Amygdala (tissue), 56 donors: ENCODE results near the gene ADRA1B.
"Not testable (repeated sequence)": the region's sequence is repeated elsewhere in the genome, so short reads cannot be mapped to it uniquely, and the experiment has no call there.

Experiments
- DNase-seq, 56 donors: peaks; one replicate each; lab custom pipeline; 2025; lab: John Stamatoyannopoulos, UW

ADRA1B gene

DNA sequence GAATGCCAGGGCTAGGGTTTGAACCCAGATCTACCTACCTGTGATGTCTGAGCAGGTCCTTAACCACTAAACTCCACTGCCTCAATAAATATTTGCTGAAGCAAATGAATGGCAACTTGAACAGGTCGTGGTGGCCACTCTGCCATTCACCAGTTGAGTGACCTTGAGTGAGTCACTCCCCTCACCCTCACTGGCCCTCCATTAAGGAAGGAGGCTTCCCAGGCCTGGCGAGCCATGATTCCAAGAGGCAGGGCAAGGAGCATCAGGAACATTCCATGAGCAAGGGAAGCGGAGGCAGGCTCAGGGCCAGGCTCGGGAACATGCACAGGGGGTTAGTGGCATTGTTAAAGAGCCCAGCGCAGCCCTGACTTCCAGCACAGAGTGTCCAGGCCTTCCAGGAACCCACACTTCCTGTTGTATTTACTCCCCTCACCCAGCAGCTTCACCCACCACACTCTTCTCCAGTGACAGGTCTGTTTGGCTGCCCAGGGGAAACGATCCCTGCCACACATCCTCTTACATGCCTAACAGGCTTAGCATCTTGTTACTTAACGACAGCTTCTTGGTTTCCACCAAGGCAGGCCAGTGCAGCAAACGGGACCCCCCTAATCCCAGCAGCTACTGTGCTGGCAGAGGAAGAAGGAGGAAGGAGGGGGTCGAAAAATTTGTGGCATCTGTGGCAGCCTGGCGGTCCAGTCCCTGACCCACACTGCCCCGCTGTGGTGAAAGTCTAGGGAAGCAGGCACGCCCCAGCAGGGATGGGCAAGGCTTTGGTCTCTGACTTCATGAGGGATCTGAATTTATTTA is 49.0 kb downstream of the ADRA1B start:
- peak in 15 of 56 donors; percentile 2 to 36 (median 9) for DNase-seq

DNA sequence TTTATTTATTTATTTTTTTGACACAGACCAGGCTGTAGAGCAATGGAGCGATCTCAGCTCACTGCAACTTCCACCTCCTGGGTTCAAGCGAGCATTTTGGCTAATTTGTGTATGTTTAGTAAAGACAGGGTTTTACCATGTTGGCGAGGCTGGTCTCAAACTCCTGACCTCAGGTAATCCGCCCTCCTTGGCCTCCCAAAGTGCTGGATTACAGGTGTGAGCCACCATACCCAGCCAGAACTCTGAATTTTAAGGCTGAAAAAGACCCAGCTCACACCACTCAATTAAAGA is 49.5 kb downstream of the ADRA1B start:
- DNase-seq = not testable (repeated sequence)

DNA sequence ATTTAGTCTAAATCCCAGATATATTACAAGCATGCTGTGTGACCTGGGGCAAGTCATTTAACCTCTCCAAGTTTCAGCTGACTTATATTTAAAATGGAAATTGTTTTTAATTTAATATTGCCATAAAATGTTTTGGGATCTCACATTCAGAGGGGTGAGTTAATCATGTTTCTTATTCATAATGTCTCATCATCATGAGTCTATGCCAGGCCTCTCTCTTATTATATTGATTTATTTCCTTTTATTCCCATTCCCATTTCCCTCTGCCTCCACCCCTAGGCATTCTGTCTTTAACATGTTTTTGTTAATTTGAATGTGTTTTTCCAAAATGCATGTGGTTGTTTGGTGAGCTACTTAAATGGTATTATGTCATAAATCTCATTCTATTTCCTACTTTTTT is 53.7 kb downstream of the ADRA1B start:
- no peak for DNase-seq

DNA sequence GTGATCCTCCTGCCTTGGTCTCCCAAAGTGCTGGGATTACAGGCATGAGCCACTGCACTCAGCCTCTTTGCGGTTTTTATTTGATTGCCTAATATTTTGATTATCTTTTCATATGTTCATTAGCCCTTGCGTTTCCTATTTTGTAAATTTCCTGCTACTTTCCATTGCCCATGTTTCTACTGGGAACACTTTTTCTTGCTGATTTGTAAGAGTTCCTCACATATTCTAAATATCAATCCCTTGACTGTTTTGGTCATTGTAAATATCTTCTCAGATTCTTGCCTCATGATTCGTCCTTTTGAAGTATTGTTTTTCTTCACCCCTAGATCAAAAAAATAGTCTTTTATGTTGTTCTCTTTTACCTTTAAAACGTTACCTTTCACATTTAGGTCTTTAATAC is 54.8 kb downstream of the ADRA1B start:
- no peak for DNase-seq

DNA sequence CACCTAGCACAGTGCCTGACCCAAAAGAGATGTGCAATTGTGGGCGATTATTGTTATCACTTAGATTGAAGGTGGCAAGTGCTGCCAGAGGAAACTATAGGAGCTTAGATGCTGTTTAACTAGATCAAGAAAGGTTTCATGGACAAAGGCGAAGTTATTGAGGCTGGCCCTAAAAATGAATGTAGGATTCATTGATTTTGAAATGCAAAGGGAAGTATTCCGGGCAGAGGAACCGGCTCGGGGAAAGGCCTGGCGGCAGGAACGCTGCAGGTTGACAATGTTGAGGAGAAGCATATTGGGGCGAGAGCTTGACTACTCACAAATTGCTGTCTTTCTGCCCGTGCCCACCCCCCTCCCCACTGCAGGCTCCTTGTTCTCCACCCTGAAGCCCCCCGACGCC is 55.2 kb downstream of the ADRA1B start:
- DNase-seq = no peak

DNA sequence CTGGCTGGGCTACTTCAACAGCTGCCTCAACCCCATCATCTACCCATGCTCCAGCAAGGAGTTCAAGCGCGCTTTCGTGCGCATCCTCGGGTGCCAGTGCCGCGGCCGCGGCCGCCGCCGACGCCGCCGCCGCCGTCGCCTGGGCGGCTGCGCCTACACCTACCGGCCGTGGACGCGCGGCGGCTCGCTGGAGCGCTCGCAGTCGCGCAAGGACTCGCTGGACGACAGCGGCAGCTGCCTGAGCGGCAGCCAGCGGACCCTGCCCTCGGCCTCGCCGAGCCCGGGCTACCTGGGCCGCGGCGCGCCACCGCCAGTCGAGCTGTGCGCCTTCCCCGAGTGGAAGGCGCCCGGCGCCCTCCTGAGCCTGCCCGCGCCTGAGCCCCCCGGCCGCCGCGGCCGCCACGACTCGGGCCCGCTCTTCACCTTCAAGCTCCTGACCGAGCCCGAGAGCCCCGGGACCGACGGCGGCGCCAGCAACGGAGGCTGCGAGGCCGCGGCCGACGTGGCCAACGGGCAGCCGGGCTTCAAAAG is 55.7 kb downstream of the ADRA1B start:
- no peak for DNase-seq

DNA sequence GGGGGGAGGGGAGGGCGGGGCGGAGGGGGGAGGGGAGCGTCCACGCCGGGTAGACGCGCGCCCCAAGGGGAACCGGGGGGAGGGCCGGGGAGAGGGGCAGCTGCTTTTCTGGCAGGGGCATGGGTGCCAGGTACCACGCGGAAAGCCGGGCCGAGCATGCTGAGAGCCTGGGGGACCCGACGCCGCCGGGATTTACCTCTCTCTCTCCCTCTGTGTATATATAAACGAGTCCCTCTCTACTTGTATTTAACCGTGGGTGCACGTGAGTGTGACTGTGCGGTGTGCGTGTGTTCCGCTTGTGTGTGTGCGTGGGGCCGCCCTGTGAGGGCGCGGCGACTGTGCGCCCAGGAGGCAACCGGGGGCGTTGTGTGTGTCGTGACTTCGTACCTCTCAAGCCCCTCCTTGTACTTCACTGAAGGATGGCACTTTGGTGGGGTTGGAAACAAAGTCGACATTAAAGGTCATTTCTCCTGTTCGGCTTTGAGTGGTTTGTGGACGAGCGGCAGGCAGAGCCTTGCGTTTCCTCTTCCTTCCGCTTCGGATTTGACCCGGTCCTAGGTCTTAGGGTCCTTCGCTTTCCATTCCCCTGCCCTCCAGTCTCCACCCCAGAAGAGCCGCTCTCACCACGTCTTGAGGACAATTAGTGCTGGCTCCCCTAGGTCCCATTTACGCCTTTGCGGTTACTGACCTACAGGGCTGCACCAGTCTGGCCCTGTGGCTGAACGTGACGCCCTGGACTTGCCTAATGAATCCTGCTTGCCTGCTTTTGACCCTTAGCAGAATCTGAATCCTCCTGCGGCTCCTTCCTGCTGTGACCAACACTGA is 56.5 kb downstream of the ADRA1B start:
- DNase-seq = no peak

DNA sequence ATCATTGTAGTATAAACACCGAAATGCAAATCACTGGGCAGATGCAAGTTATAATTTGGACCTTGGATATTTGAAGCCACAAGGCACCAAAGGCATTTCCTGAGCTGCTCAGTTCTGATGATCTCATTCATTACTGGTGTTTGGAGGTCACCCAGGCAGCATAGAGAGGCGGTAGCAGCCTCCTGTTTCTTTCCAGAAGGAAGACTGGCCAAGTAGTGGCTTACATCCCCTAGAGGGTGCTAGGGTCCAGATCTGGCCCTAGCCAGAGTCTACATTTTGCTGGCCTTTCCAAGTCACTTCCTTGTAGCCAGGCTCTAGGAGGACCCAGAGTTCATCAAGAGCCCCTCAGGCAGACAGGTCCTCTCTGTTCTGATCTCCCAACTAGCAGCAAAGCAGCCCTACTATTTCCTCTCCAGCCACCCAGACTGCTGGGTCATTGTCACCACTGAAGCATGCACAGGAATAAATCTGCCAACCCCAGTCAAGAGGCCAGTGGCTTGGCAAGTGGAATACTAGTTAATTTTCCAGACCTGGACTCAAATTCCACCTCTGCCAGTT is 59.3 kb downstream of the ADRA1B start:
- no peak for DNase-seq

DNA sequence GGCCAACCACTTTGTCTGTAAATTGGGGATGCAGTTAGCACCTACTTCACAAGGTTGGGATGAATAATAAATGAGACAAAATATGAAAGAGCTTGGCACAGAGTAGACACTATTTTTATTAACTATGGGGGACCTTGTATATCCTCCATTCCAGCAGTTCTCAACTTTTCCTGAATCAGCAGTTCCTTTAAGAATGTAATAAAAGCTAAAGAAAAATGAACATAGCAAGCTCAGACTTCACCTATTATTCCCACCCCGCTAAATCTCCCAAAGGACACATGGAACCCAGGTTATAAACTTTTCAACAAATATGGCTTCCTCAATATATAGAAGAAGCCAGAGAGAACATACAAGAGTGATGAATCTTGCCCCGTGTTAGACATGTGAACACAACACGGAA is 60.6 kb downstream of the ADRA1B start:
- DNase-seq = no peak

DNA sequence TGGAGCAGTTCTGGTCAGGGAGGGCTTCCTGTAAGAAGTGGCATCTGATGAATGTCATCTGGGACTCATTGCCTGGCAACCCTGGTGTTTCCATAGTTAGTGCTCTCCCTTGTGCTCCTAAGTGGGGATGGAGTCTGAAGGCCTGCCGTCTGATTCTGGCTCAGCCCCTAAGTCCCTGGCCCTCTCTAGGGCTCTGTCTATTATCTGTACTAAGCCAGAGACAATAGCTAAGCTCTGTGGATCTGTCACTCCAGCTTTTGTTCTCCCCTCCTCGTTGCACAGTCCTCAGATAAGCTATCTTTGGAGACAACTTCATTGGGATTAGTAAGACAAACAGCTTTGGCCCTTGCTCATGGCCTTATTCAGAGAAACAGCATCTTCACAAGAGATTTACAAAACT is 62.1 kb downstream of the ADRA1B start:
- DNase-seq = no peak

DNA sequence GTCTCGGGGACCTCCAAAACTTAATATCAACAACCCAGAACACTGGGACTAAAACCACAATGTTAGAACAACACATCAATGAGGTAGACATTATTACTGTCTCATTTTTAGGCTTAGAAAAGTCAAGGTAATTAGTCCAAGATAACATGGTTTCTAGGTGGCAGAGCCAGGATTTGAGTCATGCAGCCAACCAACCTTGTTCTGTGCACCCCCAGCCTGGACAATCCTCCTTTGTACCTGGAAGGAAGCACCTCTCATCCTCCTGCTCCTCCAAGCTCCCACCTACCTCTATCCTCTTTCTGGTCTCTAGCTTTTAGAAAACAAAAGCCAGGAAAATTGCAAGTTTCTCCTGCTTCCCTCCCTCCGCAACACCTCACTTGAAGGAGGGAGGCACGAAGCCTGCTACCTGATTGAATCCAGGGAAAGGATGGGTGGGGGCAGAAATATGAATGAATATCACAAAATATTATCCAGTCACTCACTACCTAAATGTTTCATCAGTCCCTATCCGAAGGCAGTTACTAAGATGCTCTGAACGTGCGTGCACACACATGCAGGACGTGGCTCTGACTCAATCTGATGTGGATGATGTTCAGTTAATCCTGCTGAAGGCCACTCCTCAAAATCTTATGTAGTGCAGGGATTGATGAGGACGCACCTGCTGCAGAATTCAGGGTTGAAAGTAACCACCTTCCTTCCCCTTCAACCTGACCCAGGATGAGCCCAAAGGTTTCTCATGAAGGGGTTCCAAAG is 66.3 kb downstream of the ADRA1B start:
- no peak for DNase-seq

DNA sequence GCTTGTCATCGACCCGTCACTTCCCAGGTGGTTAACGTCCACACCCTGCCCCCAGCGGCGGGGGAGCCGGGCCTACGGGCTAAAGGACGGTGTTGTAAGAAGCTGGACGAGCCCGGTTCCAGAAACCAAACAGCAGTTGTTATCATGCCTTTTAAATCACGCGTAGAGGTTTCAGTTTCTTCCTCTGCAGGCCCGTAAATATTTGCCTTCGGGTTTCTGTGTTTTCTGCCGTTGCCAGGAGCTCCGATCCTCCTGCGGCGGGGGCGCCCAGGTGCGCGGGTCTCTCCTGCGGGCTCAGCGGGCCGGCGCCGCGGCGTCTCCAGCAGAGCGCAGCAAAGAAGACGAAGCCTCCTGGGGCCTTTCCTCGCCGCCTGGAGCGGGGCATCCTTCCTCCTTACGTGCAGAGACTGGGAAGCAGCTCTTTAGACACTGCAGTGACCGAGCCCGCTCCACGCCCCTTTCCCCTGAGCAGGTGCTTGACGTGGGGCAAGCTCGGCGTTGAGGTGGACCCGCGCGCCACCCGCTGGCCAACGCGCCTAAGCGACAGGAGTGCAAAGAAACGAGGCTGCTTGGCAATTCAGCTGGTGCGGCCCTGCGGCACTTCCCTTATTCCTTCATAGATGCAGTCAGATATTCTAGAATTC is 70.9 kb downstream of the ADRA1B start:
- DNase-seq = peak in 53 of 56 donors; percentile 4 to 77 (median 37)

DNA sequence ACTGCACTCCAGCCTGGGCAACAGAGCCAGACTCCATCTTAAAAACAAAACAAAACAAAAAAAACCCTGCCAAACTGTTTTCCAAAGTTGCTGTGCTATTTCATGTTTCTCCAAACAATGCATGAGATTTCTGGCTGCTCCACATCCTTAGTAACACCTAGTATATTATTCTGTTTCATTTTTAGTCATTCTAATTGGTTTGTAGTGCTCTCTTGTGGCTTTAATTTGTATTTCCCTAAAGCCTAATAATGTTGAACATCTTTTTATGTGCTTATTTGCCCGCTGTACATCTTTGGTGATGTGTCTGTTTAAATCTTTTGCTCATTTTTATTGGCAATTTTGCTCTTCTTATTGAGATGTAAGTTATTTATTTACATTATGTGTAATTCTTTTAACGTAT is 74.2 kb downstream of the ADRA1B start:
- no peak for DNase-seq

DNA sequence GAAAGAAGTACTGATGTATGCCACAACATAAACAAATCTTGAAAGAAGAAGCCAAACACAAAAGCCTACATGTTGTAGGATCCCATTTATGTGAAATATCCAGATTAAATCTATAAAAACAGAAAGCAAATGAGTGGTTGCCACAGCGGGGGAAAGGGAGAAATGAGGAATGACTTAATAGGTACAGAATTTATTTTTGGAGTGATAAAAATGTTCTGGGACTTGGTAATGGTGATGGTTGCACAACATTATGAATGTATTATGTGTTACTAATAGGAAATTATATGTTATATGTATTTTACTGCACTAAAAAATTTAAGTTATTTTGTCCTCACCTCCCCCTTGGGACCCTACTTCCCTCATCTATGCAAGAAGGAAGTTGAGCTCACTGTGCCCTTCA is 76.3 kb downstream of the ADRA1B start:
- DNase-seq = no peak

DNA sequence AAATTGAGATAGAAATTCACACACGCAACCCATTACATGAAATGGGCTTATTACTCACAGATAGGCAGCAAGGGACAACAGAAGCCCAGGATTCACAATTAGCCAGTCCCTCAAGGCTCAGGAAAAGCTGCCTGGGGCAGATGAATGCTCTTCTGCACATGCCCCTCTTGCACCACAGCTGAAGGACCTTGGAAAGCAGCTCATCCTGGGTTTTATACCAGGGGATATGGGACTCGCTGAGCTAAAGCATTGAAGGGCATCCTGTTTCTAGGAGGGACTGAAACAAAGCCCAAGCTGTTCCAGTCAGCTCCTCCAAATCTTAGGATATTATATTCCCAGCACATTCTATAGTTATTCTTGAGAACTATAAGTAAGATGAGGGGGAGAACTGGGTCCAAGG is 76.9 kb downstream of the ADRA1B start:
- DNase-seq = no peak

DNA sequence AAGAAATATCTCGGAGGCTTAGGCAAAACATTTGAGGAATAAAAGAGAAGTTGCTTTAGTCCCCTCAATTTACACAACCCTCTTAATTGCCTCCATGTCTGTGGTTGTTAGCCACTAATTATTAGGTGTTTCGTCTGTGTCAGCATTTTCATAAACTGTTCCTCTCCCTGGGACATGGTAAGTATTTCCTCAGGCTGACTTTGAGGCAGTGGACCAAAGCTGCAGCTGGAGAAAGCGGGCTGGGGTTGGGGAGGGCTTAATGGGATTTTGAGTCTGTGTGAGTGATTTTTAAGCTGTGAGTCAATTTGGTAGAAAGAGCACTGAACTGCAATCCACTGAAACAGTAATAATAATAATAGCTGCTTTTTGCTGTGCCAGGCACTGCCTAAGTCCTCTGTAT is 79.6 kb downstream of the ADRA1B start:
- DNase-seq = no peak

DNA sequence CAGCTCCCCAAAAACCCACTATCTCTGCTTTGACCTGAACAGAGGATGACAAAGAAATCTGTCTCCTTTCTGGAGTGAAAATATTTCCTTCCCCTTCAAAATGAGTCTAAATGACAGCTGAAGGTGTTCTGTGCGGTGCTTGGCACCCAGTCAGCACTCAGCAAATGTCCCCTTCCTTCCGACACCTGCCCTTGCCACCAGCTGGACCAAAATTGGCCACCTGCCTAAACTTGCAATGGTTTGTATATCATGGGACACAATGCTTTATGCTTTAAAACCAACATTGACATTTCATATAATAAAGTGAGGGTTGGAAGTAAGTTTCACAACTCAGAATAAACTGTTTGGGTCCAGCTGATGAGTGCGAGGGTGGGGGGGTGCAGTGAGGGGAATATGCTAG is 85.2 kb downstream of the ADRA1B start:
- DNase-seq = no peak

DNA sequence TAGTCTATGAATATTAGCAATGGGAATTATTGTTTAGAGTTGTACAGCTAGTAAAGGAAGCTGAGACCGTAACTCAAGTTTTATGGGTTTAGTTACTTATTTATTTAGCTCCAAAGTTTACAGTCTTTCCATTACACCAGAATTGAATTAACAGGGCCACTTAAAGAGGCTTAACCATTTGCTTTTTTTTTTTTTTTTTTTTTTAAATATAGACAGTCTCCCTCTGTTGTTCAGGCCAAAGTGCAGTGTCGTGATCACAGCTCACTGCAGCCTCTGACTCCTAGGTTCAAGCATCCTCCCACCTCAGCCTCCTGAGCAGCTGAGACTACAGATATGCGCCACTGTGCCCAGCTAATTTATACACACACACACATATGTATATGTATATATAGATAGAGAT is 91.2 kb downstream of the ADRA1B start:
- no peak for DNase-seq

DNA sequence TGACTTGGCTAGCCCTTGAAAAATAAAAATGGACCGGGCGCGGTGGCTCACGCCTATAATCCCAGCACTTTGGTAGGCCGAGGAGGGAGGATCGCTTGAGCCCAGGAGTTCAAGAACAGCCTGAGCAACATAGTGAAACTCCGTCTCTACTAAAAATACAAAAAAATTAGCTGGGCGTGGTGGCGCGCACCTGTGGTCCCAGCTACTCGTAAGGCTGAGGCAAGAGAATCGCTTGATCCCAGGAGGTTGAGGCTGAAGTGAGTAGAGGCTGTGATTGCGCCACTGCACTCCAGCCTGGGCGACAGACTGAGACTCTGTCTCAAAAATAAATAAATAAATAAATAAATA is 92.2 kb downstream of the ADRA1B start:
- peak in 3 of 56 donors; percentile 18 to 35 (median 19) for DNase-seq

DNA sequence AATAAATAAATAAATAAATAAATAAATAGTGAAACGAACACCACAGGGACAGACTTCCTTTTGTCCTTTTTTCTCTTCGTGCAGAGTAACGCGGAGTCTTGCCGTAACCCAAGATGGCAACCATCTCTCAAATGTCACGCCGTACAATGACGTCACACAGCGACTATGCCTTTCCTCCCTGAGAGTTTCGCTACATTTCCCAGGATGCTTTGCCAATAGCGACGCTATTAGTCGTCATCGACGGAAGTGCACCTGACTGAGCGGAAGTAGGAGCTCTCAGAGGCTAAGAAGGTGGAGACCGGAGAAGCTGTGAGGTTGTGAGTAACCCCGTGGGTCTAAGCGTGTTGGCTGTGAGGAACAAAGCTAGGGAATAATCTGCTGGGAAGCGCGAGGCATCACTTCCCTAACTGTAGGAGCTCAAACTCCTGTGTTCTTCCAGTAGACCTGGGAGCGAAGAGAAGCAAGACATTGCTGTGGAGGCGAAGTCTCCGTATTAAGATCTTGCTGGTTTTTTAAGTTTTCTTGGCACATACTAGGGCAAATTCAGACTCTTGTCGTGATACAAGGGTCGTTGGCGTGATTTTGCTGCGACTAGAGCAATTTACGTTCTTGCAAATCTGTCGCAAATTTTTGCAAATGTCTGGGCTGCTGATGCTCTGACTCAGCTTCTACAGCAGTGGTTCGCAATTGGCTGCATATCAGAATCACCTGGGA is 92.8 kb downstream of the ADRA1B start, which contains the start of gene TTC1:
TTC1 (plus strand) TSS at position 263 of the 714 bp plus-strand sequence. CDS start 1,390 bp downstream, outside the sequence.
- DNase-seq = peak; percentile 52 to 99 (median 92)
